SK-N-MC (cell line): ENCODE measurements around the gene ACTN1.

Experiments used
- DNase-seq: peaks from one replicate; pipeline ENCODE4 v3.0.0-alpha.2; 2011; ENCODE audit warnings: low read depth, low spot score
- H3K27ac ChIP-seq: fragments of 200-600 bp; sonication (generic); 2 replicates; pipeline ENCODE4 v1.5.1; 2016; ENCODE audit warnings: mixed run types
- H3K36me3 ChIP-seq: fragments of 200-600 bp; sonication (generic); 2 replicates; pipeline ENCODE4 v1.6.1; 2017; ENCODE audit warnings: antibody characterized with exemption, low read length, mixed read lengths; ENCODE audit not compliant: insufficient read depth
- H3K4me3 ChIP-seq: fragments of 200-600 bp; sonication (generic); 2 replicates; pipeline ENCODE4 v1.5.1; 2016
- H3K9ac ChIP-seq: fragments of 200-600 bp; sonication (generic); 2 replicates; pipeline ENCODE4 v1.8.0; 2017; ENCODE audit warnings: mixed run types, mixed read lengths; ENCODE audit not compliant: insufficient read length
- H3K9me3 ChIP-seq: fragments of 200-600 bp; sonication (generic); 2 replicates; pipeline ENCODE4 v1.6.1; 2017; ENCODE audit warnings: low read depth, mild to moderate bottlenecking, antibody characterized with exemption, low read length, moderate library complexity, mixed read lengths
- EZH2 ChIP-seq: fragments of 200-600 bp; sonication (generic); IDR thresholded peaks from one replicate; pipeline ENCODE4 v1.6.1; 2017; ENCODE audit warnings: antibody characterized with exemption
- FOXP2 ChIP-seq: optimal IDR thresholded peaks from 2 replicates; pipeline ENCODE3; 2011; ENCODE audit warnings: mild to moderate bottlenecking, moderate library complexity; ENCODE audit not compliant: insufficient read depth; ENCODE audit errors: extremely low read length, control extremely low read depth
- POLR2AphosphoS5 ChIP-seq: IDR thresholded peaks from 2 replicates; pipeline ENCODE4 v1.6.1; 2012; ENCODE audit warnings: mild to moderate bottlenecking, low read depth, low read length, borderline replicate concordance

ACTN1 gene

GRCh38 chr14:68878908-68879307 is 100.2 kb downstream of the ACTN1 start:
- Histone ChIP-seq H3K9me3 (no peaks in the 10 kb centered on the region), H3K36me3 (peaks cover 5% of the 10 kb centered on the region; the same call in 1 of the 2 replicates), H3K27ac (no peak overlapping the region), H3K9ac (no peak overlapping the region), H3K4me3 (no peak overlapping the region)
- TF ChIP-seq FOXP2 (no peak), EZH2 (no peak), POLR2AphosphoS5 (no peak)
- no peak for DNase-seq

GRCh38 chr14:68877993-68878575 is 101.0 kb downstream of the ACTN1 start:
- no peak overlapping the region for H3K9ac ChIP-seq
- no peak for DNase-seq
- no peaks in the 10 kb centered on the region for H3K9me3 ChIP-seq
- H3K27ac ChIP-seq = no peak overlapping the region
- TF ChIP-seq POLR2AphosphoS5 (no peak), FOXP2 (no peak), EZH2 (no peak)
- H3K36me3 ChIP-seq = peaks cover 5% of the 10 kb centered on the region; the same call in 1 of the 2 replicates
- no peak overlapping the region for H3K4me3 ChIP-seq

GRCh38 chr14:68876976-68877375 is 102.1 kb downstream of the ACTN1 start:
- Histone ChIP-seq H3K9ac (no peak overlapping the region), H3K27ac (no peak overlapping the region), H3K9me3 (no peaks in the 10 kb centered on the region), H3K36me3 (no peaks in the 10 kb centered on the region; the same call in 1 of the 2 replicates), H3K4me3 (no peak overlapping the region)
- no peak for DNase-seq
- no peak for TF ChIP-seq POLR2AphosphoS5
- TF ChIP-seq EZH2 = no peak
- no peak for TF ChIP-seq FOXP2

- Histone ChIP-seq H3K9me3 (no peaks in the 10 kb centered on the region), H3K36me3 (no peaks in the 10 kb centered on the region; the same call in 1 of the 2 replicates), H3K27ac (no peak overlapping the region), H3K9ac (no peak overlapping the region), H3K4me3 (no peak overlapping the region)
- no peak for DNase-seq
- TF ChIP-seq EZH2 (no peak), POLR2AphosphoS5 (no peak), FOXP2 (no peak)
These were observed 104.4 kb downstream of the ACTN1 start for GRCh38 chr14:68874746-68875155.

- Histone ChIP-seq H3K9ac (no peak overlapping the region), H3K36me3 (no peaks in the 10 kb centered on the region; the same call in 1 of the 2 replicates), H3K4me3 (no peak overlapping the region), H3K9me3 (no peaks in the 10 kb centered on the region), H3K27ac (no peak overlapping the region)
- no peak for TF ChIP-seq POLR2AphosphoS5
- TF ChIP-seq EZH2 = no peak
- no peak for TF ChIP-seq FOXP2
- DNase-seq = peak; percentile 24
These were observed 105.7 kb downstream of the ACTN1 start for GRCh38 chr14:68873376-68873775.

GRCh38 chr14:68871392-68871791 is 107.7 kb downstream of the ACTN1 start:
- Histone ChIP-seq H3K27ac (no peak overlapping the region), H3K9me3 (no peaks in the 10 kb centered on the region), H3K9ac (no peak overlapping the region), H3K4me3 (no peak overlapping the region), H3K36me3 (no peaks in the 10 kb centered on the region; the same call in 1 of the 2 replicates)
- no peak for TF ChIP-seq FOXP2
- no peak for DNase-seq

GRCh38 chr14:68866991-68867533 is 112.0 kb downstream of the ACTN1 start:
- DNase-seq = no peak
- TF ChIP-seq POLR2AphosphoS5 (no peak), FOXP2 (no peak), EZH2 (no peak)
- no peak overlapping the region for H3K4me3 ChIP-seq
- no peak overlapping the region for H3K9ac ChIP-seq
- H3K9me3 ChIP-seq = no peaks in the 10 kb centered on the region
- H3K27ac ChIP-seq = no peak overlapping the region
- no peaks in the 10 kb centered on the region for H3K36me3 ChIP-seq

- H3K36me3 ChIP-seq = no peaks in the 10 kb centered on the region
- H3K4me3 ChIP-seq = no peak overlapping the region
These were observed 113.6 kb downstream of the ACTN1 start for GRCh38 chr14:68865542-68865941.

More at GRCh38 chr14:68865542-68865941, 113.6 kb downstream of the ACTN1 start:
- Histone ChIP-seq H3K9me3 (no peaks in the 10 kb centered on the region), H3K9ac (no peak overlapping the region), H3K27ac (no peak overlapping the region)
- no peak for TF ChIP-seq POLR2AphosphoS5
- TF ChIP-seq EZH2 = no peak
- TF ChIP-seq FOXP2 = no peak
- no peak for DNase-seq
